ENCODE measurements around the gene ZNF425.

The ZNF425 gene

DNA sequence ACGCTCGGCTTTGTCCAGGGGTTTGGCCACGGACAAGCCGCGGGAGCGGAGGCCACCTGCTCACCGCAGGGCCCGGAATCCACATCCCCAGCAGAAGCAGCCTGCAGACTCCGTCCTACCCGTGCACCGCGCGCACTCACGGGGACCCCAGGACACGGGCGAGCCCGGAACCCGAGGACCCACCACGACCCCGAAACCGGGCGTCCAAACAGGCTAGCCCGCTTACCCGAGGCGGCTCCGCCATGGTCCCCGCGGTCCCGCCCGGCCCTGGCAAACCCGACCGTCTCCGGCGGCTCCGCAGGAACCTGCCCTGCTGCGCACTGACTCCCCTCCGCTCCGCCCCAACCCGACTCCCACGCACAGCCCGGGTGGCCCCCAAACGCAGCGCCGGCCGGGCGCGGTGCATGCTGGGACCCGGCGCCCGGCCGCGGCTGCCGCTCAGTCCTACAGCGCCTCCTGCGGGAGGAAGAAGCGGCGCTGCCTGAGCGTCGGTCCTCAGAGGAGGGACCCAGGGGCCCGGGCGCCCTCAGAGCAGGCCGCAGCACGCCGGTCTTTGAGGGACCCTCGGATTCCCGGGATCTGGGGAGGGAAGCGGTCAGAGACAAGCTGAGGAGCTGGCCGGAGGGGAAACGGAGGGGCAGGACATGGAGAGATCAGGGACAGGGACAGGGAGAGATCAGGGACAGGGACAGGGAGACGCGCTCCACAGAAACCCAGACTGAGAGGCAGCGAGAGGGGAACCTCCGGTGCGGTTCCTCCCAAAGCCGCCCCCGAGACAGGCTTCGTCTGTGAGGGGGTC is 35.5 kb downstream of the ZNF425 start, which contains the start of gene ZNF786:
Gene ZNF786 (minus strand): TSS at position 322 of the 799 bp plus-strand sequence. CDS start 78 bp downstream, at position 244.
- DNase-seq (ENCODE audit: low read depth in 2 of 2), result peak; percentile 87 to 94
- TF ChIP-seq, protein P1, sequence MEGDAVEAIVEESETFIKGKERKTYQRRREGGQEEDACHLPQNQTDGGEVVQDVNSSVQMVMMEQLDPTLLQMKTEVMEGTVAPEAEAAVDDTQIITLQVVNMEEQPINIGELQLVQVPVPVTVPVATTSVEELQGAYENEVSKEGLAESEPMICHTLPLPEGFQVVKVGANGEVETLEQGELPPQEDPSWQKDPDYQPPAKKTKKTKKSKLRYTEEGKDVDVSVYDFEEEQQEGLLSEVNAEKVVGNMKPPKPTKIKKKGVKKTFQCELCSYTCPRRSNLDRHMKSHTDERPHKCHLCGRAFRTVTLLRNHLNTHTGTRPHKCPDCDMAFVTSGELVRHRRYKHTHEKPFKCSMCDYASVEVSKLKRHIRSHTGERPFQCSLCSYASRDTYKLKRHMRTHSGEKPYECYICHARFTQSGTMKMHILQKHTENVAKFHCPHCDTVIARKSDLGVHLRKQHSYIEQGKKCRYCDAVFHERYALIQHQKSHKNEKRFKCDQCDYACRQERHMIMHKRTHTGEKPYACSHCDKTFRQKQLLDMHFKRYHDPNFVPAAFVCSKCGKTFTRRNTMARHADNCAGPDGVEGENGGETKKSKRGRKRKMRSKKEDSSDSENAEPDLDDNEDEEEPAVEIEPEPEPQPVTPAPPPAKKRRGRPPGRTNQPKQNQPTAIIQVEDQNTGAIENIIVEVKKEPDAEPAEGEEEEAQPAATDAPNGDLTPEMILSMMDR (IDR thresholded peaks at IDR 0.05; ENCODE audit: low read depth, low read length), result peak; percentile 57
- peak within 1 kb of the TSS; percentile 87 to 96 for H3K4me3 ChIP-seq (replicated peaks in 1 of 2; ENCODE audit: low read depth in 2 of 2, low read length in 2 of 2)

DNA sequence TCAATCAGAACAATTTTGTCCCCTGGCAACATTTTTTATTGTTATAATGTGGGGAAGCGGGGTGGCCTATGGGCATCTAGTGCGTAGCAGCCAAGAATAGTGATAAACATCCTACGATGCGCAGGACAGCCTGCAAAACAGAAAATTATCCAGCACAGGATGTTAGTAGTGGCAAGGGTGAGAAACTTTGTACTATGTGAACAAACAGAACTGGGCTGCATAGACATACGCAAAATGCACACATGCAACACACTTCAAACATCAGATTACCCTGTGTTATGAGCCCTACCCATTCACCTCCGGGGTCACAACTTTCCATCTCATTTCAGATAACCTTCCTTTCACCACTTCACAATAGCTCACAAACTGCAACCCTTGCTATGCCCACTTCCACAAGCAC is 38.7 kb downstream of the ZNF425 start:
- TF ChIP-seq, protein P1 (IDR thresholded peaks at IDR 0.05; ENCODE audit: low read depth, low read length), result no peak
- H3K4me3 ChIP-seq (replicated peaks in 1 of 2; ENCODE audit: low read depth in 2 of 2, low read length in 2 of 2), result no peak overlapping the region
- no peak for DNase-seq (ENCODE audit: low read depth in 2 of 2)

DNA sequence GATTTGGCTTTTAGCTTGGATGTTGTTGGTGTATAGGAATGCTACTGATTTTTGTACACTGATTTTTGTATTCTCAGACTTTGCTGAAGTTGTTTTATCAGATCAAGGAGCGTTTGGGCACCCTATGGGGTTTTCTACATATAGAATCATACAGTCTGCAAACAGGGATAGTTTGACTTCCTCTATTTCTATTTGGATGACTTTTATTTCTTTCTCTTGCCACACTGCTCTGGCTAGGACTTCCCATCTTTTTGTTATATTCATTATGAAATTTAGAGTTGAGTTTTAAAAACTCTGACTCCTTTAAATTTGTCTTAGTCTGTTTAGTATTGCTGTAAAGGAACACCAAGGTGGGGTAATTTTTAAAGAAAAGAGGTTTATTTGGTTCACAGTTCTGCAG is 40.3 kb downstream of the ZNF425 start:
- no peak for DNase-seq (ENCODE audit: low read depth in 2 of 2)
- TF ChIP-seq, protein P1 (IDR thresholded peaks at IDR 0.05; ENCODE audit: low read depth, low read length), result no peak
- H3K4me3 ChIP-seq (replicated peaks in 1 of 2; ENCODE audit: low read depth in 2 of 2, low read length in 2 of 2), result no peak overlapping the region

DNA sequence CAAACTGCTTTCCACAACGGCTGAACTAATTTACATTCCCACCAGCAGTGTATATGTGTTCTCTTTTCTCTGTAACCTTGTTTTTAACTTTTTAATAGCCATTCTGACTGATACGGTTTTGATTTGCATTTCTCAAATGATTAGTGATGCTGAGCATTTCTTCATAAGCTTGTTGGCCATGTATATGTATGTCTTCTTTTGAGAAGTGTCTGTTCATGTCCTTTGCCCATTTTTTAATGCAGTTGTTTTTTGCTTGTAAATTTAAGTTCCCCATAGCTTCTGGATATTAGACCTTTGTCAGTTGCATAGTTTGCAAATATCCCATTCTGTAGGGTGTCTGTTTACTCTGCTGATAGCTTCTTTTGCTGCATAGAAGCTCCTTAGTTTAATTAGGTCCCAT is 41.7 kb downstream of the ZNF425 start:
- DNase-seq (ENCODE audit: low read depth in 2 of 2), result no peak
- TF ChIP-seq, protein P1 (IDR thresholded peaks at IDR 0.05; ENCODE audit: low read depth, low read length), result no peak

DNA sequence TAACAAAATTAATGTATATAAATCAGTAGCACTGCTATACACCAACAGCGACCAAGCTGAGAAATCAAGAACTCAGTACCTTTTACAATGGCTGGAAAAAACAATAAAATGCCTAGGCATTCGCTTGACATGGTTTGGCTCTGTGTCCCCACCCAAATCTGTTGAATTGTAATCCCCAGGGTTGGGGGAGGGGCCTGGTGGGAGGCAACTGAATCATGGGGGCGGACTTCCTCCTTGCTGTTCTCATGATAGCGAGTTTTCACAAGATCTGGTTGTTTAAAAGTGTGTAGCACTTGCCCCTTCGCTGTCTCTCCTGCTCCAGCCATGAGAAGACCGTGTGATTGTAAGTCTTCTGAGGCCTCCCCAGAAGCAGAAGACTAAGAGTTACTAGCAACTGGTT is 44.2 kb downstream of the ZNF425 start:
- no peak overlapping the region for H3K4me3 ChIP-seq (replicated peaks in 1 of 2; ENCODE audit: low read depth in 2 of 2, low read length in 2 of 2)
- TF ChIP-seq, protein P1 (IDR thresholded peaks at IDR 0.05; ENCODE audit: low read depth, low read length), result no peak
- no peak for DNase-seq (ENCODE audit: low read depth in 2 of 2)

More for the DNA sequence above, 41.7 kb downstream of the ZNF425 start:
- H3K4me3 ChIP-seq (replicated peaks in 1 of 2; ENCODE audit: low read depth in 2 of 2, low read length in 2 of 2), result no peak overlapping the region

DNA sequence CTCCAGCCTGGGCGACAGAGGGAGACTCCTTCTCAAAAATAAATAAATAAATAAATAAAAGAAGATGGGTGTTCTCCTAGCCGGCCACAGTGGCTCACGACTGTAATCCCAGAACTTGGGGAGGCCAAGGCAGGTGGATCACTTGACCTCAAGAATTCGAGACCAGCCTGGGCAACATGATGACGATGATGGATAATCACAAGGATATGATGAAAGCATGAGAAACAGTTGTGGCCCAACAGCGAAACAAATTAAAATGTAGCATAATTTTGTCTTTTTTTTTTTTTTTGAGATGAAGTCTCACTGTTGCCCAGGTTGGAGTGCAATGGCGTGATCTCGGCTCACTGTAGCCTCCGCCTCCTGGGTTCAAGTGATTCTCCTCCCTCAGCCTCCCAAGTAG is 48.5 kb downstream of the ZNF425 start:
- no peak for DNase-seq (ENCODE audit: low read depth in 2 of 2)
- TF ChIP-seq, protein P1 (IDR thresholded peaks at IDR 0.05; ENCODE audit: low read depth, low read length), result no peak
- no peak overlapping the region for H3K4me3 ChIP-seq (replicated peaks in 1 of 2; ENCODE audit: low read depth in 2 of 2, low read length in 2 of 2)
